Fibroblast of lung (primary cell): ENCODE data around the gene DLX2. TPM values are rescaled to one million over a fixed set of nuclear protein-coding genes. Genes with fewer than 3 reads are reported as not detected.

Experiments
- DNase-seq, 2 donors: peaks; one replicate each; pipeline versions ENCODE4 v3.0.0 to v3.0.0-alpha.2; 2010; ENCODE audit warnings: low read depth in 2 of 2
- H2AFZ ChIP-seq: 2 replicates; pipeline ENCODE4 v1.5.1; 2012; ENCODE audit warnings: low read length, control low read depth, inconsistent platforms
- H3K27ac ChIP-seq: 2 replicates; pipeline ENCODE4 v1.5.1; 2011; ENCODE audit warnings: low read length, control low read depth; ENCODE audit not compliant: insufficient read depth
- H3K27me3 ChIP-seq: 2 replicates; pipeline ENCODE4 v1.5.1; 2011; ENCODE audit warnings: mild to moderate bottlenecking, low read length; ENCODE audit not compliant: control insufficient read depth, insufficient read depth
- H3K36me3 ChIP-seq: 2 replicates; pipeline ENCODE4 v1.5.1; 2011; ENCODE audit warnings: low read length; ENCODE audit not compliant: control insufficient read depth, insufficient read depth
- H3K4me1 ChIP-seq: 2 replicates; pipeline ENCODE4 v1.5.1; 2011; ENCODE audit warnings: low read length; ENCODE audit not compliant: control insufficient read depth, insufficient read depth; ENCODE audit errors: extremely low read depth
- H3K4me2 ChIP-seq: 2 replicates; pipeline ENCODE4 v1.5.1; 2011; ENCODE audit warnings: low read length, control low read depth; ENCODE audit not compliant: insufficient read depth; ENCODE audit errors: extremely low read depth
- H3K4me3 ChIP-seq, 4 experiments: fragments of 200-600 bp in 1 of 4; sonication (generic) in 1 of 4; replicated peaks in 1 of 4; 2 replicates each; pipeline ENCODE4 v1.5.1; 2011 to 2016; ENCODE audit warnings: low read length in 4 of 4, low read depth in 3 of 4, mild to moderate bottlenecking in 3 of 4, control low read depth in 2 of 4, inconsistent platforms in 1 of 4, mixed read lengths in 1 of 4; ENCODE audit not compliant: insufficient read depth in 1 of 4; ENCODE audit errors: control extremely low read depth in 1 of 4
- H3K79me2 ChIP-seq: 2 replicates; pipeline ENCODE4 v1.5.1; 2012; ENCODE audit warnings: mild to moderate bottlenecking, low read length, inconsistent platforms; ENCODE audit not compliant: control insufficient read depth, insufficient read depth
- H3K9ac ChIP-seq: 2 replicates; pipeline ENCODE4 v1.5.1; 2011; ENCODE audit warnings: mild to moderate bottlenecking, low read length, control low read depth; ENCODE audit not compliant: insufficient read depth
- H3K9me3 ChIP-seq: 2 replicates; pipeline ENCODE4 v1.5.1; 2012; ENCODE audit warnings: low read depth, low read length; ENCODE audit not compliant: control insufficient read depth, insufficient read depth
- H4K20me1 ChIP-seq: 2 replicates; pipeline ENCODE4 v1.5.1; 2011; ENCODE audit warnings: low read length; ENCODE audit not compliant: control insufficient read depth, insufficient read depth; ENCODE audit errors: extremely low read depth
- EZH2 ChIP-seq: IDR thresholded peaks from 2 replicates; pipeline ENCODE4 v1.5.1; 2012; ENCODE audit warnings: low read length, control low read depth, mild to moderate bottlenecking; ENCODE audit errors: missing control alignments
- polyA plus RNA-seq, 2 donors: library from polyadenylated mRNA; depleted of rRNA in 1 of 2; stranded (reverse) in 1 of 2; unstranded in 1 of 2; fragments of >200 nt; gene quantifications; 2 replicates each; pipeline ENCODE4 v1.2.1, GENCODE V29; 2011 to 2012; ENCODE audit warnings: missing spikeins in 1 of 2
- total RNA-seq: library from RNA; depleted of rRNA; stranded (reverse); fragments of >200 nt; gene quantifications from 2 replicates; pipeline ENCODE4 v1.2.1, GENCODE V29; 2014
- TF ChIP-seq, protein P1 (sequence below), 2 donors: IDR thresholded peaks in 1 of 2; conservative IDR thresholded peaks in 1 of 2; 1 replicate in 1 of 2; 2 replicates in 1 of 2; pipeline ENCODE4 v1.5.1; 2011 to 2012; ENCODE audit warnings: low read length in 2 of 2, control low read depth in 1 of 2, inconsistent platforms in 1 of 2, low read depth in 1 of 2, mild to moderate bottlenecking in 1 of 2

Gene DLX2
- total and polyA plus RNA-seq, 2 donors (not counting 1 experiment from before 2014, with no cell fraction given) = not detected

DNA sequence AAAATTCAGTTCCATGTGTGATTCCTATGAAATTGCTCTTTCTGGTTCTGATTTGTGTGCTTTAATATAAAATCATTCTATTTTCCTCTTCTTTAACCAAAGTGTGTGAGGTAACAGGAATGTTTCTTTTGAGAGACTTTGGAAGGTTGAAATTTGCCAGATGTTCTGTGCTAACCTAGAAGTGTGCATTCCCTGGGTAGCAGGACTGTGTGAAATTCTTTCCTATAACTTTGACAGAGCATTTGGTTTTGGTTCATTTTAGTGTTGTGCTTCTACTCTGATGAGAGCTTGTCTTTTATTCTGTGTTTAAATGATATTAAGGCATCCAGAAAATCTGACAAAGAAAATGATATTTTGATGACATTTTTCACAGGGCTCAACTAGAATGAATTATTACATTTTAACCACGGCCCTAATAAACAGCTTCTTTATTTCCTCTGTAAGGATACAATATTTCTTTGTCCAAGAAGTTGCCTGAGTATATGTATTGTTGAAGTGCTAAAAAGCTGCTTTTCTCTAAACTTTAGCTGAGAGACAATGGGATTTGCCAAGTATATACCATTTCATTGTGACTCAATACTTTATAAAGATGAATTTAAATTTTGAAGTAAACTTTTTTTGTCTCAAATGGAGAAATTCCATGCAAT is 52.1 kb downstream of the DLX2 start:
- no peak for TF ChIP-seq EZH2
- TF ChIP-seq, protein P1, sequence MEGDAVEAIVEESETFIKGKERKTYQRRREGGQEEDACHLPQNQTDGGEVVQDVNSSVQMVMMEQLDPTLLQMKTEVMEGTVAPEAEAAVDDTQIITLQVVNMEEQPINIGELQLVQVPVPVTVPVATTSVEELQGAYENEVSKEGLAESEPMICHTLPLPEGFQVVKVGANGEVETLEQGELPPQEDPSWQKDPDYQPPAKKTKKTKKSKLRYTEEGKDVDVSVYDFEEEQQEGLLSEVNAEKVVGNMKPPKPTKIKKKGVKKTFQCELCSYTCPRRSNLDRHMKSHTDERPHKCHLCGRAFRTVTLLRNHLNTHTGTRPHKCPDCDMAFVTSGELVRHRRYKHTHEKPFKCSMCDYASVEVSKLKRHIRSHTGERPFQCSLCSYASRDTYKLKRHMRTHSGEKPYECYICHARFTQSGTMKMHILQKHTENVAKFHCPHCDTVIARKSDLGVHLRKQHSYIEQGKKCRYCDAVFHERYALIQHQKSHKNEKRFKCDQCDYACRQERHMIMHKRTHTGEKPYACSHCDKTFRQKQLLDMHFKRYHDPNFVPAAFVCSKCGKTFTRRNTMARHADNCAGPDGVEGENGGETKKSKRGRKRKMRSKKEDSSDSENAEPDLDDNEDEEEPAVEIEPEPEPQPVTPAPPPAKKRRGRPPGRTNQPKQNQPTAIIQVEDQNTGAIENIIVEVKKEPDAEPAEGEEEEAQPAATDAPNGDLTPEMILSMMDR (conservative IDR thresholded peaks at IDR 0.05 in 1 of 2, IDR thresholded peaks at IDR 0.05 in 1 of 2; ENCODE audit: low read depth in 1 of 2, low read length in 2 of 2) = no peak
- Histone ChIP-seq H3K4me2 (no peak overlapping the region), H3K9me3 (no peaks in the 10 kb centered on the region), H3K36me3 (no peaks in the 10 kb centered on the region), H2AFZ (no peak overlapping the region), H4K20me1 (no peaks in the 10 kb centered on the region), H3K4me3 (no peak overlapping the region), H3K9ac (no peak overlapping the region), H3K27me3 (no peaks in the 10 kb centered on the region), H3K4me1 (no peaks in the 10 kb centered on the region), H3K79me2 (no peaks in the 10 kb centered on the region), H3K27ac (no peak overlapping the region)
- DNase-seq = no peak

DNA sequence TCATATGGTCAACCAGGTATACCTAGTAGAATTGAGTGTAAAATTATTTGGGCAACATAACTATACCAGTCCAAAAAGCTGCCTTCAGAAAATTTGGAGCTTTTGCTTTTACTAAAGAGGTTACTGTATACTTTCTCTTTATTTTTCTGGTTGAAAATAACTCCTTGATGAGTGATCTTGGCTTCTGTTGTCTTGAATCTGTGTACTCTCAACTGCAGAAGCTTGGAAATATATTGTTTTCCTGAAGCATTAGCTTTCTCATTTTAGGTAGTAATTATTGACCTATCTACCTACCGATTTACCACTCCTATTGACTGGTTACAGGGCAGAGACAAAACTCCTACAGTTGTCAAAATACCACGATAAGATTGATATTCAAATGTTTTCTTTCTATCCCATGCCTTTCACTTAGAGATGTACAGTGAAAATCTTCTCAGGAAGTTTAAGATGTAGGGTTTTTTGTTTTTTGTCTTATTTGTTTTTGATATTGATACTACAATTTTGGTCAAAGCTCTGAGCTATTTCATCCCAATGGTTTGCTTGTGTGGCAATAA is 53.1 kb downstream of the DLX2 start:
- no peak overlapping the region for H3K9ac ChIP-seq
- DNase-seq = no peak
- H3K27me3 ChIP-seq = no peaks in the 10 kb centered on the region
- H3K9me3 ChIP-seq = no peaks in the 10 kb centered on the region
- H3K36me3 ChIP-seq = no peaks in the 10 kb centered on the region
- no peak overlapping the region for H3K4me2 ChIP-seq
- no peak overlapping the region for H3K4me3 ChIP-seq
- H3K27ac ChIP-seq = no peak overlapping the region
- TF ChIP-seq EZH2 = no peak
- TF ChIP-seq, protein P1 (conservative IDR thresholded peaks at IDR 0.05 in 1 of 2, IDR thresholded peaks at IDR 0.05 in 1 of 2; ENCODE audit: low read depth in 1 of 2, low read length in 2 of 2) = no peak
- H3K79me2 ChIP-seq = no peaks in the 10 kb centered on the region
- H4K20me1 ChIP-seq = no peaks in the 10 kb centered on the region
- H3K4me1 ChIP-seq = no peaks in the 10 kb centered on the region
- no peak overlapping the region for H2AFZ ChIP-seq

Other genes starting within 250 kb of the DLX2 start
- gene SLC25A12, start 208.7 kb downstream of the DLX2 start, total RNA-seq = 16.9 and 21.5 TPM in 2 replicates
- gene SLC25A12, start 208.7 kb downstream of the DLX2 start, polyA plus RNA-seq = 25.9 and 26.7 TPM in 2 replicates
- gene HAT1, start 180.4 kb downstream of the DLX2 start, total RNA-seq = 23.0 and 25.9 TPM in 2 replicates
- 57.7 and 84.9 TPM in 2 replicates for gene HAT1, start 180.4 kb downstream of the DLX2 start, polyA plus RNA-seq
- gene METAP1D, start 102.9 kb downstream of the DLX2 start, total RNA-seq = 6.8 and 10.0 TPM in 2 replicates
- gene METAP1D, start 102.9 kb downstream of the DLX2 start, polyA plus RNA-seq = 5.9 and 6.7 TPM in 2 replicates
- gene DLX1, start 17.4 kb downstream of the DLX2 start, total RNA-seq = not detected in 2 replicates
- gene DLX1, start 17.4 kb downstream of the DLX2 start, polyA plus RNA-seq = 0.09 and 0.43 TPM in 2 replicates